Measurements from ENCODE around the gene SPIN4.
"Not testable (repeated sequence)": the region's sequence is repeated elsewhere in the genome, so short reads cannot be mapped to it uniquely, and the experiment has no call there.

Gene SPIN4

DNA sequence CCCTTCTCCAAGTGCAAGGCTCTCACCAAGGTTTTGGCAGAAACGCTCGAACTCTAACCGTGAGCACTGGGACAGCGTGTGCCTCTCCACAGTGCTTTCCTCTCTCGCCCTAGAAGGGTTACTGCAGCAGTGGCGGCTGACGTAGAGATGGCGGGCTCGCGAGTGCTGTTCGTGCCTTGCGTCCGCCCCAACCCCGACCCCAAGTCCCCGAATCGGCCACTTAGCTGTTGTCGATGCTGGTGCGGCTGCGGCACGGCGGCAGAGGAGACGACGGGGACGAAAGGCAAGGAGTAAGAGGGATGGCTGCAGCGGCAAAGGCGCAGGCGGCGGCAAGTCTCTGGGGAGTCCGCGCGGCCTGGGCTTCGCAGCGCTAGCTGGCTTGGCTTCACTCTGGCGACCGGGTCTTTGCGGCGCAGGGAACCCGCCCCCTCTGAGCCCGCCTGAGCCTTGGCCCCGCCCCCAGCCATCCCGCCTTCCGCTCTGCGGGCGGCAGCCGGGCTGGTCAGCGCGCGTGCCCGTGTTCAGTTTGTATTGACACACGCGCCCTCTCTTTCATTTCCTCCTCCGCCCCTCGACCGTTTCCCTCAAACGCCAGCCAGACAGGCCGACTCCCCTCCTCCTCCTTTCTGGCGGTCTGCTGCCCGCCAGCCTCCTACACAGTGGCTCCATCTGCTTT lies at the start of gene SPIN4:
SPIN4 (minus strand) TSS at position 392 of the 676 bp plus-strand sequence. CDS start 513 bp downstream, outside the sequence.
- peak within 1 kb of the TSS; percentile 81 for H3K4me3 ChIP-seq (ENCODE audit: low read depth, low read length)
- peak; percentile 91 for DNase-seq (ENCODE audit: low read depth)
- TF ChIP-seq, protein P1, sequence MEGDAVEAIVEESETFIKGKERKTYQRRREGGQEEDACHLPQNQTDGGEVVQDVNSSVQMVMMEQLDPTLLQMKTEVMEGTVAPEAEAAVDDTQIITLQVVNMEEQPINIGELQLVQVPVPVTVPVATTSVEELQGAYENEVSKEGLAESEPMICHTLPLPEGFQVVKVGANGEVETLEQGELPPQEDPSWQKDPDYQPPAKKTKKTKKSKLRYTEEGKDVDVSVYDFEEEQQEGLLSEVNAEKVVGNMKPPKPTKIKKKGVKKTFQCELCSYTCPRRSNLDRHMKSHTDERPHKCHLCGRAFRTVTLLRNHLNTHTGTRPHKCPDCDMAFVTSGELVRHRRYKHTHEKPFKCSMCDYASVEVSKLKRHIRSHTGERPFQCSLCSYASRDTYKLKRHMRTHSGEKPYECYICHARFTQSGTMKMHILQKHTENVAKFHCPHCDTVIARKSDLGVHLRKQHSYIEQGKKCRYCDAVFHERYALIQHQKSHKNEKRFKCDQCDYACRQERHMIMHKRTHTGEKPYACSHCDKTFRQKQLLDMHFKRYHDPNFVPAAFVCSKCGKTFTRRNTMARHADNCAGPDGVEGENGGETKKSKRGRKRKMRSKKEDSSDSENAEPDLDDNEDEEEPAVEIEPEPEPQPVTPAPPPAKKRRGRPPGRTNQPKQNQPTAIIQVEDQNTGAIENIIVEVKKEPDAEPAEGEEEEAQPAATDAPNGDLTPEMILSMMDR (IDR thresholded peaks at IDR 0.05; ENCODE audit: insufficient read depth, low read depth, low read length, missing control alignments): no peak

DNA sequence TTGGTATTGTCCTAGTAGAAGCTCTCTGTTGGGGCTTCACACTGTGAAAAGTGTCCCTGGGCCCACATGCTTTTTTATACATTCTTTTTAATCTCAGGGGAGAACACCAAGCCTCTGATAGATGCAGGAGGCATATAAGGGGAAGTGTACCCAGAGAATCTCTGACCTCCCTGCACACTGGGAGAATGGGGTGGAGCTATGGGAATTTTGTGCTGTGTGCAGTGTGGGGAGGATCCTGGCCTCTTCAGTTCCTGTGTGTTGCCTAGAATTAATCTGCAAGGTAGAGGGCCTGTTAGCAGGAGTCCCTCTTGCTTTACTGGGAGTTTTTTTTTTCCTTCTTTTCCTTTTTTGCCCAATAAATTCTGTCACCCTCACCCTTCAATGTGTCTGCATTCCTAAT lies 49.2 kb upstream of the SPIN4 start:
- no peak overlapping the region for H3K4me3 ChIP-seq (ENCODE audit: low read depth, low read length)
- TF ChIP-seq, protein P1 (IDR thresholded peaks at IDR 0.05; ENCODE audit: insufficient read depth, low read depth, low read length, missing control alignments): no peak
- no peak for DNase-seq (ENCODE audit: low read depth)

DNA sequence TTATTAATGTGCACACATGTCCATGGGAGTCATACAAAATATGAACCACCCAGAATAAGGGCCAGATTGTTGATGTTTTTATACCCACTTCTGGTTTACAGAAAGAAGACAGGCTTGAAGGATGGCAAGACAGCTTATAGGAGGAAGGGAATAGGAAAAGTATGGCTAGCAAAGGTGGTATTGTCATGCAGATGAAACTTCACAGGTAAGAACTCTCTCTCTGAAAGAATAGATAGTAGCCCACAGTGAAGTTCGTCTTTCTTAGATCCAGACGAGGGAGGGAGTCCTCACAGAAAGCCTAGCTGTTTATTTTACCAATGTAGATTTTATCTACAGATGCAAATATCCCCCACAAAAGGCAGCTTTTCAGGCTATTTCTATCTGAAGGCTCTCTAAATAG lies 43.7 kb upstream of the SPIN4 start:
- TF ChIP-seq, protein P1 (IDR thresholded peaks at IDR 0.05; ENCODE audit: insufficient read depth, low read depth, low read length, missing control alignments): no peak
- no peak overlapping the region for H3K4me3 ChIP-seq (ENCODE audit: low read depth, low read length)
- no peak for DNase-seq (ENCODE audit: low read depth)

DNA sequence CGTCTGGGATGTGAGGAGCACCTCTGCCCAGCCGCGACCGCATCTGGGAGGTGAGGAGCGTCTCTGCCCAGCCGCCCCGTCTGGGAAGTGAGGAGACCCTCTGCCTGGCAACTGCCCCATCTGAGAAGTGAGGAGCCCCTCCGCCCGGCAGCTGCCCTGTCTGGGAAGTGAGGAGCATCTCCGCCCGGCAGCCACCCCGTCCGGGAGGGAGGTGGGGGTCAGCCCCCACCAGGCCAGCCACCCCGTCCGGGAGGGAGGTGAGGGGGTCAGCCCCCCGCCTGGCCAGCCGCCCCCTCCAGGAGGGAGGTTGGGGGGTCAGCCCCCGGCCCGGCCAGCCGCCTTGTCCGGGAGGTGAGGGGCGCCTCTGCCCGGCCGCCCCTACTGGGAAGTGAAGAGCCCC lies 42.0 kb upstream of the SPIN4 start:
- not testable (repeated sequence) for H3K4me3 ChIP-seq (ENCODE audit: low read depth, low read length); DNase-seq (ENCODE audit: low read depth)

DNA sequence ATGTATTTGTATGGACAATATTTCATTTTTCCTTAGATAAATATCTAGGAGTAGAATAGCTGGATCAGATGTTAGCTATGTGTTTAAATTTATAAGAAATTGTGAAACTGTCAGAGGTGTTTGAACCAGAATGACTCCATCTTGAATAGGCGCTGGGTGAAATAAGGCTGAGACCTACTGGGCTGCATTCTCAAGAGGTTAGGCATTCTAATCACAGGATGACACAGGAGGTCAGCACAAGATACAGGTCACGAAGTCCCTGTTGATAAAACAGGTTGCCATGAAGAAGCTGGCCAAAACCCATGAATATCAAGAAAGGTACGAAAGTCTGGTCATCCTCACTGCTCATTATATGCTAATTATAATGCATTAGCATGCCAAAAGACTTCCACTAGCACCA lies 36.3 kb upstream of the SPIN4 start:
- TF ChIP-seq, protein P1 (IDR thresholded peaks at IDR 0.05; ENCODE audit: insufficient read depth, low read depth, low read length, missing control alignments): no peak
- H3K4me3 ChIP-seq (ENCODE audit: low read depth, low read length): no peak overlapping the region

DNA sequence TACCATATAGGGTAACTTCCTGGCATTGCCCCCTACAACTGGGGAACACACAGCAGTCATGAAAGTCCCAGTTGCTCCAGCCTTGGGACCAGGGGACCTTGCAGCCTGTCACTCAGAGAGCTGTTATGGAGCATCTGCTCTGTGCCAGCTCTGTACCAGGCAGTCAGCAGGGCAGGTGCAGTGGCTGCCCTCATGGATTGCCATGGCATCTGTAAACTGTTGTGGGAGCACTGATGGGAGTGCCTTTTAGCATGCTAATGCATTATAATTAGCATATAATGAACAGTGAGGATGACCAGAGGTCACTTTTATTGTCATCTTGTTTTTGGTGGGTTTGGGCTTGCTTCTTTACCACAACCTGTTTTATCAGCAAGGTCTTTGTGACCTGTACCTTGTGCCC lies 33.1 kb upstream of the SPIN4 start:
- H3K4me3 ChIP-seq (ENCODE audit: low read depth, low read length); DNase-seq (ENCODE audit: low read depth): not testable (repeated sequence)

More for the DNA sequence above, 36.3 kb upstream of the SPIN4 start:
- no peak for DNase-seq (ENCODE audit: low read depth)

DNA sequence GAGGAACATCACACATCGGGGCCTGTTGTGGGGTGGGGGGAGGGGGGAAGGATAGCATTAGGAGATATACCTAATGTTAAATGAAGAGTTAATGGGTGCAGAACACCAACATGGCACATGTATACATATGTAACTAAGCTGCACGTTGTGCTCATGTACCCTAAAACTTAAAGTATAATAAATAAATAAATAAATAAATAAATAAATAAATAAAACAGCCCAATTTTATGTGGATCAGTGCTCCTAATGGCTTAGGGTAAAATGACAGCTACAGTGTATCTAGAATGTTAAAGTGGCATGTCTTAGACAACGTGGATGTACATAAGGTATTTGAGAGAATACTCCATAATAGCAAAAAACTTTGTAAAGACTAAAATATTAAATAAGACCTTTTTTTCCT lies 21.9 kb upstream of the SPIN4 start:
- not testable (repeated sequence) for H3K4me3 ChIP-seq (ENCODE audit: low read depth, low read length); DNase-seq (ENCODE audit: low read depth)

DNA sequence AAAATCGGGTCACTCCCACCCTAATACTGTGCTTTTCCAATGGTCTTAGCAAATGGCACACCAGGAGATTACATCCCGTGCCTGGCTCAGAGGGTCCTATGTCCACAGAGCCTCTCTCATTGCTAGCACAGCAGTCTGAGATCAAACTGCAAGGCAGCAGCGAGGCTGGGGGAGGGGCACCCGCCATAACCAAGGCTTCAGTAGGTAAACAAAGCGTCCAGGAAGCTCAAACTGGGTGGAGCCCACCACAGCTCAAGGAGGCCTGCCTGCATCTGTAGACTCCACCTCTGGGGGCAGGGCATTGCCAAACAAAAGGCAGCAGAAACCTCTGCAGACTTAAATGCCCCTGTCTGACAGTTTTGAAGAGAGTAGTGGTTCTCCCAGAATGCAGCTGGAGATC lies 16.6 kb upstream of the SPIN4 start:
- not testable (repeated sequence) for DNase-seq (ENCODE audit: low read depth); H3K4me3 ChIP-seq (ENCODE audit: low read depth, low read length)

DNA sequence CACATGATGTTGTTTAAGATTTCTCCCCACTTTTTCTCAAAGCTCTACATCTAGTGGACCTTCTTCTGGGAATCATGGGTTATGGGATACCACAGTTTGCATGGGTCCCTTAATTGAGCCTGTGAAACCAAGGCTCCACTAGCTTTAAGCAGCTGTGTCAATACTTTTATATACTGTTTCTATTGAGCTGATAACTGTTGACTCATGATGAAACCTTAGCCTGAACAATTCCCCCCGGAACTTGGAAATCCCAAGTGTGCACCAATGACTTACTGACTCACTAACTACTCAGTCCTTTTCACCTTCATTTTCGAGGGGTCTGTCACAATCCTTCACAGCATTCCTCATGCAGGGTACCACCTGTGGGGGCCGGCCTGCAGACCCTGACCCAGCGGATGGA lies 12.7 kb upstream of the SPIN4 start:
- DNase-seq (ENCODE audit: low read depth): no peak
- TF ChIP-seq, protein P1 (IDR thresholded peaks at IDR 0.05; ENCODE audit: insufficient read depth, low read depth, low read length, missing control alignments): no peak
- no peak overlapping the region for H3K4me3 ChIP-seq (ENCODE audit: low read depth, low read length)

Data from GM12865 (cell line).